ENCODE results near the gene NECTIN1.

Gene NECTIN1

GRCh38 chr11:119727523-119728151 lies 1.4 kb downstream of the NECTIN1 start:
- H3K4me1 ChIP-seq (ENCODE audit: control insufficient read depth, insufficient read depth, low read length): peaks cover 33% of the 10 kb centered on the region

GRCh38 chr11:119726585-119727522 lies 2.1 kb downstream of the NECTIN1 start:
- no peak overlapping the region for H3K9ac ChIP-seq (ENCODE audit: low read depth, low read length)
- peak overlapping the region; percentile 78 for H3K4me3 ChIP-seq (ENCODE audit: low read depth, low read length)
- H3K27ac ChIP-seq (ENCODE audit: low read depth, low read length): peak overlapping the region; percentile 62
- peaks cover 36% of the 10 kb centered on the region for H3K4me1 ChIP-seq (ENCODE audit: control insufficient read depth, insufficient read depth, low read length)
- H3K9me3 ChIP-seq (ENCODE audit: control insufficient read depth, insufficient read depth, low read length): no peaks in the 10 kb centered on the region
- H3K27me3 ChIP-seq (ENCODE audit: control insufficient read depth, insufficient read depth, low read length): peaks cover 15% of the 10 kb centered on the region; the same call in 1 of the 2 replicates
- no peaks in the 10 kb centered on the region for H3K36me3 ChIP-seq (ENCODE audit: control insufficient read depth, insufficient read depth, low read length)

More at GRCh38 chr11:119727523-119728151, 1.4 kb downstream of the NECTIN1 start:
- peaks cover 15% of the 10 kb centered on the region; the same call in 1 of the 2 replicates for H3K27me3 ChIP-seq (ENCODE audit: control insufficient read depth, insufficient read depth, low read length)
- no peaks in the 10 kb centered on the region for H3K36me3 ChIP-seq (ENCODE audit: control insufficient read depth, insufficient read depth, low read length)
- peak overlapping the region; percentile 62 for H3K27ac ChIP-seq (ENCODE audit: low read depth, low read length)
- peak overlapping the region; percentile 78 for H3K4me3 ChIP-seq (ENCODE audit: low read depth, low read length)
- H3K9ac ChIP-seq (ENCODE audit: low read depth, low read length): peak overlapping the region; percentile 13; the same call in 1 of the 2 replicates
- no peaks in the 10 kb centered on the region for H3K9me3 ChIP-seq (ENCODE audit: control insufficient read depth, insufficient read depth, low read length)

GRCh38 chr11:119726150-119726553 lies 2.8 kb downstream of the NECTIN1 start:
- no peaks in the 10 kb centered on the region for H3K36me3 ChIP-seq (ENCODE audit: control insufficient read depth, insufficient read depth, low read length)
- H3K9ac ChIP-seq (ENCODE audit: low read depth, low read length): no peak overlapping the region
- H3K4me1 ChIP-seq (ENCODE audit: control insufficient read depth, insufficient read depth, low read length): peaks cover 43% of the 10 kb centered on the region
- peak overlapping the region; percentile 50 for H3K27ac ChIP-seq (ENCODE audit: low read depth, low read length)
- H3K4me3 ChIP-seq (ENCODE audit: low read depth, low read length): peak overlapping the region; percentile 78
- H3K9me3 ChIP-seq (ENCODE audit: control insufficient read depth, insufficient read depth, low read length): no peaks in the 10 kb centered on the region
- H3K27me3 ChIP-seq (ENCODE audit: control insufficient read depth, insufficient read depth, low read length): peaks cover 11% of the 10 kb centered on the region; the same call in 1 of the 2 replicates

- peaks cover 48% of the 10 kb centered on the region for H3K4me1 ChIP-seq (ENCODE audit: control insufficient read depth, insufficient read depth, low read length)
- H3K9me3 ChIP-seq (ENCODE audit: control insufficient read depth, insufficient read depth, low read length): no peaks in the 10 kb centered on the region
- no peak overlapping the region for H3K27ac ChIP-seq (ENCODE audit: low read depth, low read length)
- H3K36me3 ChIP-seq (ENCODE audit: control insufficient read depth, insufficient read depth, low read length): no peaks in the 10 kb centered on the region
- no peak overlapping the region for H3K9ac ChIP-seq (ENCODE audit: low read depth, low read length)
- 0 out of 2 replicates have a peak, but pooled peaks cover 2% of the 10 kb centered on the region for H3K27me3 ChIP-seq (ENCODE audit: control insufficient read depth, insufficient read depth, low read length)
- no peak overlapping the region for H3K4me3 ChIP-seq (ENCODE audit: low read depth, low read length)
Observed at GRCh38 chr11:119724956-119725355, 4.0 kb downstream of the NECTIN1 start.

GRCh38 chr11:119723952-119724325 lies 5.1 kb downstream of the NECTIN1 start:
- no peak overlapping the region for H3K27ac ChIP-seq (ENCODE audit: low read depth, low read length)
- no peaks in the 10 kb centered on the region for H3K36me3 ChIP-seq (ENCODE audit: control insufficient read depth, insufficient read depth, low read length)
- H3K4me3 ChIP-seq (ENCODE audit: low read depth, low read length): no peak overlapping the region
- H3K9ac ChIP-seq (ENCODE audit: low read depth, low read length): no peak overlapping the region
- no peaks in the 10 kb centered on the region for H3K27me3 ChIP-seq (ENCODE audit: control insufficient read depth, insufficient read depth, low read length)
- peaks cover 48% of the 10 kb centered on the region for H3K4me1 ChIP-seq (ENCODE audit: control insufficient read depth, insufficient read depth, low read length)
- H3K9me3 ChIP-seq (ENCODE audit: control insufficient read depth, insufficient read depth, low read length): no peaks in the 10 kb centered on the region

GRCh38 chr11:119723243-119723951 lies 5.6 kb downstream of the NECTIN1 start:
- H3K4me1 ChIP-seq (ENCODE audit: control insufficient read depth, insufficient read depth, low read length): peaks cover 50% of the 10 kb centered on the region
- no peaks in the 10 kb centered on the region for H3K9me3 ChIP-seq (ENCODE audit: control insufficient read depth, insufficient read depth, low read length)
- no peaks in the 10 kb centered on the region for H3K36me3 ChIP-seq (ENCODE audit: control insufficient read depth, insufficient read depth, low read length)
- H3K27me3 ChIP-seq (ENCODE audit: control insufficient read depth, insufficient read depth, low read length): no peaks in the 10 kb centered on the region
- H3K9ac ChIP-seq (ENCODE audit: low read depth, low read length): no peak overlapping the region
- H3K27ac ChIP-seq (ENCODE audit: low read depth, low read length): no peak overlapping the region
- H3K4me3 ChIP-seq (ENCODE audit: low read depth, low read length): no peak overlapping the region

- no peaks in the 10 kb centered on the region for H3K27me3 ChIP-seq (ENCODE audit: control insufficient read depth, insufficient read depth, low read length)
Observed at GRCh38 chr11:119722281-119722794, 6.7 kb downstream of the NECTIN1 start.

GRCh38 chr11:119721129-119722120 lies 7.6 kb downstream of the NECTIN1 start:
- Histone ChIP-seq H3K27me3 (ENCODE audit: control insufficient read depth, insufficient read depth, low read length) (no peaks in the 10 kb centered on the region), H3K9ac (ENCODE audit: low read depth, low read length) (no peak overlapping the region), H3K9me3 (ENCODE audit: control insufficient read depth, insufficient read depth, low read length) (no peaks in the 10 kb centered on the region), H3K27ac (ENCODE audit: low read depth, low read length) (no peak overlapping the region), H3K4me1 (ENCODE audit: control insufficient read depth, insufficient read depth, low read length) (peaks cover 56% of the 10 kb centered on the region), H3K4me3 (ENCODE audit: low read depth, low read length) (no peak overlapping the region), H3K36me3 (ENCODE audit: control insufficient read depth, insufficient read depth, low read length) (no peaks in the 10 kb centered on the region)

More at GRCh38 chr11:119722281-119722794, 6.7 kb downstream of the NECTIN1 start:
- H3K27ac ChIP-seq (ENCODE audit: low read depth, low read length): no peak overlapping the region
- H3K36me3 ChIP-seq (ENCODE audit: control insufficient read depth, insufficient read depth, low read length): no peaks in the 10 kb centered on the region
- H3K4me1 ChIP-seq (ENCODE audit: control insufficient read depth, insufficient read depth, low read length): peaks cover 54% of the 10 kb centered on the region
- H3K4me3 ChIP-seq (ENCODE audit: low read depth, low read length): no peak overlapping the region
- H3K9me3 ChIP-seq (ENCODE audit: control insufficient read depth, insufficient read depth, low read length): no peaks in the 10 kb centered on the region
- H3K9ac ChIP-seq (ENCODE audit: low read depth, low read length): no peak overlapping the region

- no peaks in the 10 kb centered on the region for H3K27me3 ChIP-seq (ENCODE audit: control insufficient read depth, insufficient read depth, low read length)
- peaks cover 55% of the 10 kb centered on the region for H3K4me1 ChIP-seq (ENCODE audit: control insufficient read depth, insufficient read depth, low read length)
- no peak overlapping the region for H3K4me3 ChIP-seq (ENCODE audit: low read depth, low read length)
Observed at GRCh38 chr11:119720311-119720913, 8.6 kb downstream of the NECTIN1 start.

More at GRCh38 chr11:119720311-119720913, 8.6 kb downstream of the NECTIN1 start:
- no peak overlapping the region for H3K9ac ChIP-seq (ENCODE audit: low read depth, low read length)
- no peaks in the 10 kb centered on the region for H3K9me3 ChIP-seq (ENCODE audit: control insufficient read depth, insufficient read depth, low read length)
- H3K36me3 ChIP-seq (ENCODE audit: control insufficient read depth, insufficient read depth, low read length): no peaks in the 10 kb centered on the region
- no peak overlapping the region for H3K27ac ChIP-seq (ENCODE audit: low read depth, low read length)
